ENCODE measurements around the gene CDHR3.

The CDHR3 gene

DNA sequence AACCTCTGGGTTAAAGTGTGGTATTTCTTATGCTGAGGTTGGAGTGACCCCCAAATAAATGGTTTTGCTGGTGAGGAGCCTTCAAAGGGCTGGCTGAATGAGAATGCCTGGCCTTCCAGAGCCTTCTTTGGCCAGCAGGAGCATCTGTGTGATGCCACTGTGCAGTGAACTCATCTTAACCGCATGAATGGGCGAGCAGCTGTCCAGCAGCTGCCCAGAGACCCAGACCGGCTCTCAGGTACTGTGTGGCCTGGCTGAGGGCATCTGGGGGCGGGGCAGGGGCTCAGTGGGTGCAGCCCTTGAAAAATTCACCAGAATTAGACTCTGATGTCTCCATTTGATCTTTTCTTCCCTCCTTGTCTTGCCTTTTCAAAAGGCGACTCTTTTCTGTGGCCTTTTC lies 90.0 kb downstream of the CDHR3 start:
- no peak for DNase-seq

DNA sequence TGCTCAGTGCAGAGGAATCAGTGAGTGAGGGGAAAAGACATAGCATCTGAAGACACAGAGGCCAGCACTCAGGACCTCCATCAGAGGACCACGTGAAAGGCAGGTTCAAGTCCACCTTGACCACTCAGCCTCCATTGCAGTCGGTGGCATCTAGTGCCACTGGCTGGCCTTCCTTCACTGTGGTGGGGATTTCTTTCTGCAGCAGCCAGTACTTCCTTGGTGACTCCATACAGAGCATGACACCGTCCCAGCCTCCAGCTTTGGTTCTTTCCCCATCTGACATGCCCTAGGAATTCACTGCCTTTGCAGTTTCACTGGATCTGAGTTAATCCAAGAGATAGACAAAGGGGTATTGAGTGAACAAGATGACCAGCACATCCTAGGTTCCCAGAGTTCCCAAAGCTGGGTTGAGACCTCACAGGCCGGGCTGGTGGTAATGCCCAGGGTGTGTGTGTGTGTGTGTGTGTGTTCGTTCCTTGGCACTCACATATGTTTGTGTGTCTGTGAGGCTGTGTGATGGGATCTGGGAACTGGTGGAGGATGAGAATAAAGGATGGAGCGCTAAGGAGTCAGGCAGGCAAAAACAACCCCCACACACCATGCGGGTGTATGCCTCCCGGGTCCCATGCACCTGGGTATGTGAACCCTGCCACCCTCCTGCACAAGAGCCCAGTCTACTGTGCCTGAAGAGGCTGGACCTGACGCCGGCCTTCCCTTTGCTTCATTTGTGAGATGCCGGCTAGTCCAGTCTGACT lies 91.3 kb downstream of the CDHR3 start:
- no peak for DNase-seq

DNA sequence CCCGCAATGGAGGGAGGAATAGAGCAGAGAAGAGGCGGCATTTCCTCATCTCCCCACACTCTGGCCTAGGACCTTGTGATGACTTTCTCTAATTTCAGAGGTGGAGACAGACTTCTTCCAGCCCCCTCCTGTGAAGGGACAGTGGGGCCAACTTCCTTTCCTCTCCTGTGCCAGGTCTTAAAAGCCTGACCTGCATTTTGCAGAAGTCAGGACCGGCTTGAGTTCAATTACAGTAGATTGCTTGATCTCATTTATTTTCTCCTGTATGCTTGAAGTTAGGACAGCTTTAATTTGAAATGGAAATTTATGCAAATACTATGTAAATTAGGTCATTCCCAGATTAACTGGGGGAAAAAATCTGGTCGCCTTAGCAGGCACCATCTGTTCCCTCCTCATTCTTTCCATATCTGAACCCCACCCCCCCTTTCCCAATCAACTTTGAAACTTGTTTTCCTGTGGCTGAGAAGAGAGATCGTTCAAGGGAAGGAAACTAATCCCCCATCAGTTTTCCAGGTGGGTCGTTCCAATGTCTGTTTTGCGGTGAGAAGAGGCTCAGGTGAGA lies 92.0 kb downstream of the CDHR3 start:
- DNase-seq, result no peak

DNA sequence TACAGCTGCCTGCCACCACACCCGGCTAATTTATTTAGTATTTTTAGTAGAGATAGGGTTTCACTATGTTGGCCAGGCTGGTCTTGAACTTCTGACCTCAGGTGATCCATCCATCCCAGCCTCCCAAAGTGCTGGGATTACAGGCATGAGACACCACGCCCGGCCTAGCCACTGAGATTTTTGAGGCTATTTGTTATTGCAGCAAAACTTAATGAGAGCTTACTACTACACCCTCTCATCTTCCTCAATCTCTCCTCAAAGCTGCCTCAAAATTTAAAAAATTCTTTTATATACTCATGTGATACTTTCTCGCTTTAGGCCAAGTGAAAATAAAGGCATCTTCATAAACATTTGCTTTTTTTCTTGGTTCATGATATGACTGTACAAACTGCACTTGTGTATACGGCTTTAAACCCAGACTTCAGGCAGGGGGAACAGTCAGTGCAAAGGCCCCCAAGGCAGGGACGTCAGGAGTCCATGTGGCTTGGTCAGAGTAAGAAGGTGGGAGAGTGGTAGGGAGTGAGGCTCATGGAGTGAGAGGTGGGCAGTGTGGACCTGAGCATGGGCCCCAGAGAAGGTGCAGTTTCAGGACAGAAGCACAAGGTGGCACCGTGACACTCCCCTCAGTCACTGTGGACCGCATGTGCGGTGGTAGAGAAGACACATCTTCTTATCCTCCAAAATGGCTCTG lies 93.6 kb downstream of the CDHR3 start:
- DNase-seq, result peak; percentile 72

DNA sequence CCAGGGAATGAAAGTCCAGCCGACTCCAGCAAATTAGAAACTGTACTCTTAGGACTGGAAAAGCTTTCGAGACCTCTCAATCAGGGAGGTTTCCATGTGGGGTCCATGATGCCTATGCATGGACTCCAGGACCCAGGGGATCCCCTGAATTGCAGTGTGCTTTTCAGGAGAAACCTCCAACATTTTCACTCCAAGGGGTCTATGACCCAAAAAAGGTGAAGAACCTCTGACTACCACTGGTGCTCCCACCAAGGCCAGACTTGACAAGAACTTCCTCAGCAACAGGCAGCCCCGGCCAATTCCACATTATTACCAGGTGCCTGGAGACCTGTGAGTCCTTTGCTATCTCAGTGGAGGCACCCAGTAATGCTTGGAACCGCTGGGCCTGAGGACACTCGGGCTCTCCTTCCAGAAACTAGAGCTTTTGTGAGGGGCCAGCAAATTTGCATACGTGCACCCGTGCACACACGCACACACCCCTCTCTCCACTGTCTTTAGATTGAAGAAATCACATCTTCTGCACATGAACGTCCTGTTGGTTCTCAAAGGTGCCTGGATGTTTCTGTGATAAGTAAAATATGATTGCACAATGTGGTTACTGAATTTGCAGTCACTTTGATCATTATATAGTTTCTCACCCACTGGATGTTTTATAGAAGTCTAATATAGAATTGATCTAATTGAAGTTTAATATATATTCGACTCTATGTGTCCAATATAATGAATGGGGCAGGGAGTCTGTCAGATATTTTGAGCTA lies 94.3 kb downstream of the CDHR3 start:
- DNase-seq, result no peak

DNA sequence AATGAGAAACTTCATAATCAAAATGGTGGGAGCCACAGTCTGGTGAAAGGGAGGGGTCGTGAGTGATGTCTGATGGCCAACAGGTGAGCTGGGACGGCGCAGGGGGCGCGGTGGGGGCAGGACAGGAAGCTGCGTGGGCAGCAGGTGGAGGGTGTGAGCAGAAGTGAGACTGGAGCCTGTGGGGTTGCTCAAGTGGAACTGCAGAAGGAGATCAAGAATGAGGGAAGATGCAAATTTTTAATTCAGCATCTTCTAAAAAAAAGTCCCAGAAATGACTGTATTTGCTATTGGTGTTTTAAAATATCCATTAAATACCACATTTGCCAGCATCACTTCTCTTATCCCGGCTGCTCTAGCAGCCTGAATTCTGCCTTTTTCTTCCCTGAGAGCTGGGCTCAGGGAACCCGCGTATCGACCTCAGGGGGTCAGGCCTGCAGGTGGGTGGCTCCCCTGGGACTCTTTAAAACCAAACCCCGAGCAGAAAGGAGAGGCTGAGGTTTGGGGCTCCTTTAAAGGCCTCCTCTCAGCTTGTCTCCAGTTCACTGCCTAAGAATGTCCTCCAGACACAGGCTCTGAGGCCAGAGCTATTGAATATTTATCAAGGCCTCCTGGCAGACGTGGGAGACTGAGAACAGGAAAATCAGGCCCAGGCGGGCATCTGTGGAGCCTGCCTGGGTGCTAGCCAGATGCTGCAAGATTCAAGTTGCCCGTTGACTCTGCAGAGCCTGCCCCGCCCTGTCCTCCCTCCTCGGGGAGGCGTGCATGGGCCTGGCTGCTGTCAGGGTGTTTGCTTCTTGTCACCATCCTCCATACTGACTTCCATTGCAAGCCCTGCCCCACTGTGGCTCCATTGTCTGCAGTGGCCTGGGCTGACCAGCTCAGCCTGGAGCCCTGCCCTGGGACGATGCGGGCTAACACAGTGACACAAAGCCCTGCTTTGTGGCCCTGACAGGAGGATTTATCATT lies 95.2 kb downstream of the CDHR3 start:
- DNase-seq, result no peak

DNA sequence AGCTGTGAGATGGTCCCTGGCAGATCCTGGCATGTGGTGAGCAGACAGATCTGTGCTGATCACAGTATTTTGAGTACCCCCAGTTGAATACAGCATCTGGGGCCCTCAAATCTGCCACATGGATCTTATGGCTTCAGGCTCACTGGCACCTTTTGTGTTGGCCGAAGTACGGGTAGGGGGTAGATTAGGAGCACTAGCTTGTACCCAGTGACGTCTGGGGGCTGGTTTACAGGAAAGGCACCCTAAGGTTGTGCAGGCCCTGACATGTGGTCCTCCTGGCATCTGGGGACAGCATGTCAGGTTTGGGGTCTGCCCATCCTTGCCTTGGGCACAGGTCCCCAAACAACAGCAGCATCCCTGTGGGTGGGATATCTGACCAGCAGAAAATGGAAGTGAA lies 95.9 kb downstream of the CDHR3 start:
- DNase-seq, result no peak

DNA sequence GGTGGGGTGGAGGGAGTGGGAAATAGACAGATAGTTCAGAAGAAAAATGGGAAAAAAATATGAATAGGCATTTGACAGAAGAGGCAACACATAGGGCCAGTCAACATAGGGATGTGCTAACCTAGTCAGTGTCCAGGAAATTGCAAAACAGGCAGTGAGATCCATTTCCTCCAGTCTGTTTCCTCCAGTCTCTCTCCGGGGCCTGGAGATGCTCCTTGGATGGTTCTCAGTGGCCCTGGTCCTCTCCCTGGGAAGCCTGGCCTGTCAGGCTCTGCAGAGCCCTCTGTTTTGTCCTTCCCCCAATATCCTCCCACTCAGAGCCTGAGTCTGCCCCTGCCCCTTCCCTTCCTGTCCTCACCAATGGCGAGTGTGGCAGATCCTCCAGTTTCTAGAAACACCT lies 96.5 kb downstream of the CDHR3 start:
- DNase-seq, result no peak

DNA sequence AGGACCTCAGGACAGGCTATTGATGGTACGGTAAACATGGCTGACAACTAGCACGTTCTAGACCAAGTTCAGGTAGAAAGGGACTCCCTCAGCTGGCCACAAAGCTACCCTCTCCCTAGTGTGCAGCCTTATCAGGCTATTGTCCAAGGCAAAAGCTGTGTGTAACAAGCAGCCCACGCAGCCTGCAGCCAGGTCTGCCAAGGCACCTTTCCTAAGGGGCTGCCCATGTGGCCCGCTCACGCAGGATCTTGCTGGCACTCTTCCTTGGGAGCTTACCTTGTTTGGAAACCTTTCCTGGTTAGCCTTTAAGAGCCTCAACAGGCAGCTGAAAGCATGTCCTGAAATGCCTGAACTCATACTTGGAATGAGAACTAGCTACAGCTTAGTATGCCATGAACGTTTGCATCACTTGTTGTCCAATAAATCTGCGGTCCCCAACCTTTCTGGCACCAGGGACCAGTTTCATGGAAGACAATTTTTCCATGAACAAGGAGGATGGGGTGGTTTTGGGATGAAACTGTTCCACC lies 97.4 kb downstream of the CDHR3 start:
- no peak for DNase-seq

DNA sequence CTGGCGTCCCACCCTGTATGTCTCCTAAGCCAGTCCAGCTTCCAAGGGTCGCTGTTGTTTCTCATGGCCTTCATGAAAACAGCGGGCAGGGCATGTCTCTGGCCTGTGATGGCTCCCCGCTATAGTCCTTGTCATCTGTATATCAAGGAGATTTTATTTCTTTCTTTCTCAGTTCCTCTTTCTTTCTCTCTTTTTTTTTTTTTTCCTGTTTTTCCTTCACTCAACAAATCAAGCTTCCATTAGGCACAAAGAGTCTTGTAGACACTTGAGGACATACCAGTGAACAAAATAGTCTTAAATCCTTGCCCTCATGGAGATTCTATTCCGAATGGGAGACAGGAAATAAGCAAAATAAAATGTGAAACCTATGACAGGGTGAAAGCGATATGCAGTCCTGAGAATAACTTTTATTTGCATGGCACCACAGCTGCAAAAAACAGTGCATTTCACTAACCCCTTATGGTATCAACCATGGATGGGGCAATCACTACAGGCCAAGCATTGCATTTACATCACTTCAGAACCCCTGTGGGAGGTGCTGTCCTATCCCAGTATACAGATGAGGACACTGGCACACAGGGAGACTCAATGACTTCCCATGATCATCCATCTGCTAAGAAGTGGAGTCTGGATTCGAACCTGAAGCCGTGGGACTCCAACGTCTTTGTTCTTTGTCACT lies 98.4 kb downstream of the CDHR3 start:
- DNase-seq, result no peak

DNA sequence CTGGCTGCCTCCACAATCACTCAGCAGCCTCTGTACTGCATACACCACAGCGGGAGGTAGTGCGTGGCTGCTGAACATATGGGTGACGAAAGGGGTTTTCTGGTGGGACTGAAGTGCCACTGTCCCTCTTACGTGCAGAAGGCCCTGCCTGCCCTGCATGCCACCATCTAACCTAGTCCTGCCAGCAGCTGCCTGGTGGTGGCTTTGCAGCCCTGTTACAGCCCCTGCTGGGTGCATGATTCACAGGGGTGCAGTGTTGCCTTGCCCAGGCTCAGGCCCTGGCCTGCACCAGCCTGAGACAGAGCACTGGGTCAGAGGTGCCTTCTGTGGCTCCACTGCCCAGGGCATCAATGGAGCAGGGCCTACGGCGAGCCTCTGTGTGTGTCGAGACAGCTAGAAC lies 98.9 kb downstream of the CDHR3 start:
- no peak for DNase-seq

DNA sequence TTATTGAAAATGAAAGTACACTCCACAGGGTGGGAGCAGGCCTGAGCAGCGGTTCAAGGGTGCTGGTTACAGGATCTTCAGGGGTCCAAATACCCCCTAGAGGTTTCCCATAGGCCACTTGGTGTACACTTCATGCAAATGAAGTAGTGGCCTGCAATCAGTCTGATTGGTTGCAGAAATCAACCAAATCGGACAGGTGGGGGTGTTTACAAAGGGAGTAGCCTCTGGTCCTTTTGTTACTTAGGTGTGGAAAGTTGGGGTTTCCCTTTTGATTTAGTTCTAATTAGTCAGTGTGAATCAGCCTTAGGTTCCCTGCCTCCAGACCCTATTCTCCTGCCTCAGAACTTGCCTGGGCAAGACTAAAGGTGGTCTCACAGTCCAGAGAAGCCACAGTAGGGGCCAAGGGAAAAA lies 99.5 kb downstream of the CDHR3 start:
- DNase-seq, result no peak

DNA sequence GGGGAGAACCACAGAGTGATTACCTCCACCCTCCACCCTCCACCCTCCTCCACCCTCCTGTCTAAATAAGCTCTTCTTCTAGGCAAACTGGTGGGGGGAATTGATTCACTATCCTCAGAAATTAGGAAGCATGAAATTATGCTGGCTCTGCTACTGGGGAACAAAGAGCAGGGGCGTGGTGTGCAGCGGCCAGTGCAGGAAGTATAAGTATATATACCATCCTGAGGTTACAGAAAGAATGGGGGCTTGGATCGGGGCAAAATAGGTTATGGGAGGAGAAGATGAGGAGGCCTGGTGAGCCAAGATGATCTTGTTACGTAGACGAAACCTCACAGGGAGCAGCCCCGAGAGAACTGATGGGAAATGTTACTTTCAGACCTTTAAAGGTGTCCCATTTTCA lies 100.0 kb downstream of the CDHR3 start:
- DNase-seq, result no peak

DNA sequence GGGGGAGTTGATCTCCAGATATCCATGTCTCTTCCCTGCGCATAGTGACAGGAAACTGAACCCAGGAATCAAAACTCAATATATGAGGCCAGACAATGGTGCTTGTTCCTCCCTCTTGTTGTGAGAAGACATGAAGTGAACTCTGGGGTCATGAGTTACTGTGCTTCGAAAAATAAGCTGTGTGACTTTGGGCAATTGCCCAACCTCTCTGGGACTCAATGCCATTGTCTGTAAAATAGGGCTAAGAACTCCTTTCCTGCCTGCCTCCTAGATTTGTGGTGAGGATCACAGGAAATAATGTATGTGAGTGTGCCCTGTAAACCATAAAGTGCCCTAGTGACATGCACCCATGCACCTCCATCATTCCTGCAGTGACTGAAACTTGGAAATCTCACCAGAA lies 100.6 kb downstream of the CDHR3 start:
- no peak for DNase-seq

DNA sequence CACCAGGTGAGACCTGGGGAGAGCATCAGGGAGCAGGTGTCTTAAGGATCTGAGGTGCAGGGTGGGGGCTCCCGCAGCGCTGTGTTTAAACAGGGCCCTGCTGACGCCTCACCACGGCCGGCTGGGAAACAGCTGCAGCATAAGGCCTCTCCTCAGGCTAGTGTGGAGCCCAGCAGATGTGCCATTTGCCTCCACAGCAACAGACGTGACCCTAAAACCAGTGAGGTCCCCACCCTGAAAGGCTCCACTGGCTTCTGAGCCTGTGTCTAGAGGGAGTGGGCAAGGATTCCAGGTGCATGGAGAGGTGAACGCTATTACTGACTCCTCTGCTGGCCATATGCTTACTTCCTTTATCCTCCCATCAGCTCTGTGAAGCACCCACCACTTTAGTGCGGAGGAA lies 101.3 kb downstream of the CDHR3 start:
- no peak for DNase-seq

DNA sequence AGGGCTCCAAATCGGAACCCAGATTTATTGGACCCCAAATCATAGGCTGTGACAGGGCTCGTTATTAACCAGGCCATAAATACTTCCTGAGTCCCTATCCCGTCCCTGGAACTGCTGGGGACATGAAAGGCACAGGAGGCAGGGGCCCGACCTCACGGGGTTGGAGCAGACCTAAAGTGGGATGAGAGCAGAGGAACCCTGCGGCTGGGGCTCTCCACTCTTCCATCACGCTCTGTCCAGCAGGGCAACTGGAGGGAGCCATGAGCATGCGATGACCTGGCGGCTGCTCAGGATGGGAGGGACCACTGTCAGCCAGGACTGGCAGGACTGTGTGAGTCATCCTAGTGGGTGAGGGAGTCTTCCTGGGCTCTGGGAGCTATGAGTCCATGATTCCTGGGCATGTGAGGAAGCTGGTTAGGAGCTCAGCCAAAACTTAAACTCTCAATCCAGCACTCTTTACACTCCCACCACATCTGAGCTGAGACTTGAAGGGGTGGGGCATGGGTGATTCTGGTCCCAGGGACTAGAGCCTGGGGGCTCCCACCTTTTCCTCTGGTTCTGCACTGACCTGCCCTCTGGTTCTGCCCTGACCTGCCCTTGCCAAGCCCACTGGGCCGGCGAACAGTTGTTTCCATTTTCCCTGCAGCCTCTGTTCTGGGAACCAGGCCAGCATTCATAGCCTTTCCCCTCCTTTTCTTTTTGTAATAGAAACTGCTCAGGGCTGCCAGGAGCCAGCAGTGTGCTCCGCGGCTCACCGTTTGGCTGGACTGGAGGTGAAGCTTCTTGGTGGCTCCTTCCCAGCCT lies 101.9 kb downstream of the CDHR3 start:
- no peak for DNase-seq

DNA sequence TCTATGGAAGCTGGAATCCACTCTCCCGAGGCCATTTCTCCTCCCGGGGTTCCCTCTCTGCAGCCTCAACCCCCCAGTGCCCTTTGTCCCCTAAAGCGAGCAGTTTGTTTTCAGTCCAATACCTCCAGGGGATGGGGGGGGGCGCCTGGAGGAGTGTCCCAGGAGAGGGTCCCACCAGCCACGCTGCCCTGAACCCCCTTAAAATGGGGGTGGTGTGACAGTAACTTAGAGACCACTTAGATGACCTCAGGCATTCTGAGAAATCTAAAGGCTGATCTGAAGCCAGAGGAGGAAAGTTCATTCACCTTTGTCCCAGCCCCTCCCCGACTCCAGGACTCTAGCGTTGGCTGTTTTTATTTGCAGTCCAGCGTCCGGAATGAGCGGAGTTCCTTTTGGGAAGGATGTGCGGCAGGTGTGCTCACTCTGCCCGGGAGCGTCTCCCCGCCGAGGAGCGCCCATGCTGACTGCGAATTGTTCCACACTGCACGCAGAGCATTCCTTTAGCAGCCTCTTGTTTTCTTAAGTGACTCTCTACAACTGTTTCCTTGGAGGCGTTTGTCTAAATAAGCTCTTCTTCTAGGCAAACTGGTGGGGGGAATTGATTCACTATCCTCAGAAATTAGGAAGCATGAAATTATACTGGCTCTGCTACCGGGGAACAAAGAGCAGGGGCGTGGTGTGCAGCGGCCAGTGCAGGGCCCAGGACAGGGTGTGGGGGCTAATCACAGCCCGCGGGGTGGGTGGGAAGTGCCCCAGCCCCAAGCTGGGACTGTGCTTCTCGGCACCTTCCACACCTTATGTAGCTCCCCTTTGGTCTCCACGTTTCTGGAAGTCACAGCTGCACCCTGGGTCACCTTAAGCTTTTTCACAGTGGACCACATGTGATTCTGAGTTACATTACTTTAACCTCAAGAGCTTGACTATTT lies 102.8 kb downstream of the CDHR3 start:
- no peak for DNase-seq

DNA sequence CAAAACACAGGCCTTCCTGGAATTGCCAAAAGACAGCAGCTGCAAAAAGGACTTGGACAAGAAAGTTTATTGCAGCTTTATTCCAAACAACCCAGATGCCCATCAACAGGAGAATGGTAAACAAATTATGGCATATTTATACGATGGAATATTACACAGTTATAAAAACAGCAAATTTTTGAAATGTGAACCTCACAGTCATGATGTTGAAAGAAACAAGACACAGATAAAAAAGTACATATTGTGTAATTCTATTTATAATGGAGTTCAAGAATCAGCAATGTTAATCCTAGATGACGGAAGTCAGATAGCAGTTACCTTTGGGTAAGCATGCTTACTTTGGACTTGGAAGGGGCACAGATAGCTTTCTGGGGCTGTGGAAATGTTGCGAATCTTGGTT lies 104.6 kb downstream of the CDHR3 start:
- no peak for DNase-seq

DNA sequence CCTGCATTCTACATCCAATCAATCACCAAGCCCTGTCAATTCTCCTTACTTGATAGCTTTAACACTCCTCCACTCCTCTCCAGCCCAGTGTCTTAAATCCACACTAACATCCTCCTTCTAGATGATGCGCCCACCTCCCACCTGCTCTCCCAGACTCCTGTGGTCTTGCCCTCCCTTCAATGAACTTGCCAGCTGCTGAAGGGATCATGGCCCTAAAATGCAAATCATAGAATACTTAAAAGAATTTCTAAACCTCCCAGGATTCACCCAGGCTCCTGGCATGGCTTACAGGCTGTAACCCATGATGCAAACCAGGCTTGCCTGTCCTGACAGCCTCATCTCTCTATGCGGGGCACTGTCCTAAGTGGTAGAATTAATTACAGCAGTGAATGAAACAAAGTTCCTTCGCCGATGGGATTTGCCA lies 105.5 kb downstream of the CDHR3 start:
- DNase-seq, result no peak

DNA sequence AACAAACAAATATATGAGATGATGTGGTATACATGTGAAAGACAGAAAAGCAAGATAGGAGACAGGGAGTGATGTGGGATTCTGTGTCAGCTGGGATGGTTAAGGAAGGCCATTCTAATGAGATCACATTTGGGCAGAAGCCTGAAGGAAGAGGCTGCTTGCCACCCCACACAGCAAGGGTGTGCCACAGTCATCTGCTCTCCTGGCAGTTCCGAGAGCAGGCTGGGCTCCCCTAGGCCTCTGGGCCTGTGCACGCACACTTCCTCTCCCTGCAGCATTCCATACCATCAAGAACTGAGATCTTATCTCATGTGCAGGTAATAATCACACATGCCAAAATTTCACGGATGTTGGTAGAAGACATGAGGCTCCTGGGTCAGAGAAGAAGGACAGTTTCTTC lies 105.9 kb downstream of the CDHR3 start:
- DNase-seq, result no peak

Data from activated CD4-positive, alpha-beta T cell treated with anti-CD3 and anti-CD28 coated beads, Interleukin-2, amount 50 U/mL, for 16 hours (primary cell).